Tibial nerve (tissue), 4 donors: ENCODE data around the gene SNAPC3. TPM values are rescaled to one million over a fixed set of nuclear protein-coding genes. Genes with fewer than 3 reads are reported as not detected.
"Not testable (repeated sequence)": the region's sequence is repeated elsewhere in the genome, so short reads cannot be mapped to it uniquely, and the experiment has no call there.

ENCODE experiments used
- DNase-seq, 2 donors: peaks; one replicate each; pipeline ENCODE4 v3.0.0-alpha.2; 2019; ENCODE audit warnings: low spot score in 2 of 2
- H3K27ac ChIP-seq, 4 donors: fragments of 200-600 bp; sonication (generic) in 3 of 4; one replicate each; pipeline ENCODE4 v1.5.1; 2017 to 2019; ENCODE audit warnings: mild to moderate bottlenecking in 1 of 4
- H3K27me3 ChIP-seq, 2 donors: fragments of 200-600 bp; sonication (generic) in 1 of 2; one replicate each; pipeline versions ENCODE4 v1.5.1 to v1.6.0; 2017 to 2019
- H3K36me3 ChIP-seq, 3 donors: fragments of 200-600 bp; sonication (generic); one replicate each; pipeline ENCODE4 v1.5.1; 2018 to 2019
- H3K4me1 ChIP-seq, 4 donors: fragments of 200-600 bp; sonication (generic) in 3 of 4; one replicate each; pipeline ENCODE4 v1.5.1; 2017 to 2019
- H3K4me3 ChIP-seq, 4 donors: fragments of 200-600 bp; sonication (generic) in 3 of 4; one replicate each; pipeline ENCODE4 v1.5.1; 2017 to 2019; ENCODE audit warnings: mild to moderate bottlenecking in 1 of 4, moderate library complexity in 1 of 4
- H3K9me3 ChIP-seq, 4 donors: fragments of 200-600 bp; sonication (generic) in 3 of 4; one replicate each; pipeline ENCODE4 v1.5.1; 2017 to 2019
- EP300 ChIP-seq, 2 donors: sonication (generic); formaldehyde crosslinking; IDR thresholded peaks; one replicate each; pipeline ENCODE4 v1.6.1; 2017; ENCODE audit warnings: antibody characterized with exemption in 2 of 2, mild to moderate bottlenecking in 1 of 2
- POLR2A ChIP-seq, 2 donors: fragments of 450-650 bp; IDR thresholded peaks; one replicate each; pipeline ENCODE4 v1.6.1; 2017; ENCODE audit warnings: antibody characterized with exemption in 2 of 2, mild to moderate bottlenecking in 2 of 2, moderate library complexity in 2 of 2
- WGBS, 2 donors: methylation state at CpG; one replicate each; pipeline ENCODE4 v1.1.5; 2018; 5-methylcytosine and 5-hydroxymethylcytosine counted together
- total RNA-seq, 4 donors: library from RNA; depleted of rRNA; stranded (reverse); fragments of >200 nt; gene quantifications; one replicate each; pipeline ENCODE4 v1.1.0, GENCODE V29; 2016
- TF ChIP-seq, protein P1 (sequence below), 5 experiments: fragments of 200-600 bp in 3 of 5; fragments of 450-650 bp in 2 of 5; sonication (generic) in 3 of 5; IDR thresholded peaks; one replicate each; pipeline ENCODE4 v1.5.1; 2016 to 2019; ENCODE audit warnings: antibody characterized with exemption in 5 of 5, mild to moderate bottlenecking in 3 of 5, moderate library complexity in 2 of 5

SNAPC3 gene
- total RNA-seq, 4 donors from 2014 or later, result 28.8 to 42.3 (median 29.7) TPM

GRCh38 chr9:15420796-15421195, 1.9 kb upstream of the SNAPC3 start:
- DNase-seq, result no peak
- no peaks in the 10 kb centered on the region for H3K27me3 ChIP-seq
- no peaks in the 10 kb centered on the region for H3K9me3 ChIP-seq
- H3K27ac ChIP-seq, result no peak overlapping the region
- TF ChIP-seq, protein P1, sequence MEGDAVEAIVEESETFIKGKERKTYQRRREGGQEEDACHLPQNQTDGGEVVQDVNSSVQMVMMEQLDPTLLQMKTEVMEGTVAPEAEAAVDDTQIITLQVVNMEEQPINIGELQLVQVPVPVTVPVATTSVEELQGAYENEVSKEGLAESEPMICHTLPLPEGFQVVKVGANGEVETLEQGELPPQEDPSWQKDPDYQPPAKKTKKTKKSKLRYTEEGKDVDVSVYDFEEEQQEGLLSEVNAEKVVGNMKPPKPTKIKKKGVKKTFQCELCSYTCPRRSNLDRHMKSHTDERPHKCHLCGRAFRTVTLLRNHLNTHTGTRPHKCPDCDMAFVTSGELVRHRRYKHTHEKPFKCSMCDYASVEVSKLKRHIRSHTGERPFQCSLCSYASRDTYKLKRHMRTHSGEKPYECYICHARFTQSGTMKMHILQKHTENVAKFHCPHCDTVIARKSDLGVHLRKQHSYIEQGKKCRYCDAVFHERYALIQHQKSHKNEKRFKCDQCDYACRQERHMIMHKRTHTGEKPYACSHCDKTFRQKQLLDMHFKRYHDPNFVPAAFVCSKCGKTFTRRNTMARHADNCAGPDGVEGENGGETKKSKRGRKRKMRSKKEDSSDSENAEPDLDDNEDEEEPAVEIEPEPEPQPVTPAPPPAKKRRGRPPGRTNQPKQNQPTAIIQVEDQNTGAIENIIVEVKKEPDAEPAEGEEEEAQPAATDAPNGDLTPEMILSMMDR (IDR thresholded peaks at IDR 0.05), result no peak
- no peak for TF ChIP-seq POLR2A (IDR thresholded peaks at IDR 0.05)
- no peak for TF ChIP-seq EP300 (IDR thresholded peaks at IDR 0.05)
- H3K4me3 ChIP-seq, result no peak overlapping the region
- H3K36me3 ChIP-seq, result peaks cover 0 to 12% (median 0%) of the 10 kb centered on the region in 3 donors
- peaks cover 0 to 28% (median 13%) of the 10 kb centered on the region in 4 donors for H3K4me1 ChIP-seq
- 52 to 83% methylated on average over 5 of the region's 5 CpGs for WGBS, 2 donors

DNA sequence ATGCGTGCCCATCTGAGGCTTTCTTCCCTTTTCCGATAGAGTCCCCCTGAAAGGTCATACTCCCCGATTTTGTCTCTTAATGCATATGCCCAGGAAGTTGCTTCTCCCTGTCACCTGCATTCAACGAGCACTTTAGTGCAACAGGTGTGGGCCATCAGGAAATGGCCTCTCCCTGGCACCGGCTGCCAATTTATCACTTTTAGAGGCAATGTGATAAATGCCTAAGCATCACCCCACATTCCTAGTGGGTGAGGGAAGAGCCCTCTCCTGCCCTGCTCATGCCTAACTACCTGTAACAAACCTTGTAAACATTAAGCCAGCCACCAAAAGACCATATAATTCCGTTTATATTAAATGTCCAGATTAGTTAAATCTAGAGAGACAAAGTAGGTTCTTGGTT, 1.1 kb upstream of the SNAPC3 start:
- Histone ChIP-seq H3K4me3 (no peak overlapping the region), H3K27ac (peak overlapping the region in 1 of 4 donors; percentile 88), H3K9me3 (no peaks in the 10 kb centered on the region), H3K27me3 (no peaks in the 10 kb centered on the region), H3K4me1 (peaks cover 0 to 34% (median 13%) of the 10 kb centered on the region in 4 donors), H3K36me3 (peaks cover 0 to 16% (median 0%) of the 10 kb centered on the region in 3 donors)
- TF ChIP-seq POLR2A (IDR thresholded peaks at IDR 0.05) (no peak), EP300 (IDR thresholded peaks at IDR 0.05) (no peak)
- TF ChIP-seq, protein P1 (IDR thresholded peaks at IDR 0.05), result no peak
- WGBS, 2 donors, result 87 to 89% methylated on average over 6 of the region's 6 CpGs
- DNase-seq, result no peak

- peaks cover 0 to 16% (median 0%) of the 10 kb centered on the region in 3 donors for H3K36me3 ChIP-seq
- peak overlapping the region; percentile 74 to 95 (median 76) for H3K4me3 ChIP-seq
- H3K9me3 ChIP-seq, result no peaks in the 10 kb centered on the region
- peaks cover 0 to 36% (median 13%) of the 10 kb centered on the region in 4 donors for H3K4me1 ChIP-seq
- no peak for TF ChIP-seq POLR2A (IDR thresholded peaks at IDR 0.05)
- TF ChIP-seq, protein P1 (IDR thresholded peaks at IDR 0.05), result no peak
- no peak for TF ChIP-seq EP300 (IDR thresholded peaks at IDR 0.05)
- no peak for DNase-seq
- WGBS, 2 donors, result 46 to 50% methylated on average over 9 of the region's 9 CpGs
- H3K27ac ChIP-seq, result peak overlapping the region; percentile 85 to 96 (median 90)
- H3K27me3 ChIP-seq, result no peaks in the 10 kb centered on the region
Observed at GRCh38 chr9:15421990-15422371, 695 bp upstream of the SNAPC3 start.

DNA sequence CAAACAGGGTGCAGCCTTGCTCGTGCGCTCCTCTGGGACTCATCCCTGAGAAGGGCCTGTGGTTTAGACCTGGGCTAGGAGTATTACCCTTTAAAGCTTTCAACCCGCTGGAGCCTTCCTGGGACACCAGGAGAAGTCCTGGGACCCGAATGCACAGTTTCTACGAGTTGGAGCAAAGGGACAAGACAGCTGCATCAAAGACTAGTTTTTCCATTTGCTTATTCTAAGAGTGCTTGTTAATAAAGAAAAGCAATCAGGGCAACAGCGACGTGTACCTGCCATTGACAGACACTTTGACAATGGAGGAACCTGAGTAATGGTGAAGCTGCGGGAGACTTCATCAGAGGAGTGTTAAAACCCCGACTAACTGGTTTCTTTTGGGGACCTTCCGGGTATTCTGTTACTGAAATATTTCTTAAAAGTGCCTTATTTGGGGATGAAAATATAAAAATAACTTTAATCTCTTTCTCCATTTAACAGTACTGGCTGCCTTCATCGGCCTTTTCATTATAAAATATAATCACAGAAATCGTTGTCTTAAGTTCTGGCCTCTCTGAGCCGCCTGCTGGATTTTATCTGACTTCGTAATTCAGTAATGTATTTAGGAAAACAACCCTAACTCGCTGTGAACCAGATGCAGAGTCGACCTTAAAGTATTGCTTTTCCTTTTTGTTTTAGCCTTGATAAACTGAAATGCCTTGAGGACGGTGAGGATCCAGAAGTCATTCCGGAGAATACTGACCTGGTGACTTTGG, 732 bp downstream of the SNAPC3 start:
- TF ChIP-seq EP300 (IDR thresholded peaks at IDR 0.05) (no peak), POLR2A (IDR thresholded peaks at IDR 0.05) (no peak)
- TF ChIP-seq, protein P1 (IDR thresholded peaks at IDR 0.05), result no peak
- peak overlapping the region; percentile 85 to 96 (median 90) for H3K27ac ChIP-seq

DNA sequence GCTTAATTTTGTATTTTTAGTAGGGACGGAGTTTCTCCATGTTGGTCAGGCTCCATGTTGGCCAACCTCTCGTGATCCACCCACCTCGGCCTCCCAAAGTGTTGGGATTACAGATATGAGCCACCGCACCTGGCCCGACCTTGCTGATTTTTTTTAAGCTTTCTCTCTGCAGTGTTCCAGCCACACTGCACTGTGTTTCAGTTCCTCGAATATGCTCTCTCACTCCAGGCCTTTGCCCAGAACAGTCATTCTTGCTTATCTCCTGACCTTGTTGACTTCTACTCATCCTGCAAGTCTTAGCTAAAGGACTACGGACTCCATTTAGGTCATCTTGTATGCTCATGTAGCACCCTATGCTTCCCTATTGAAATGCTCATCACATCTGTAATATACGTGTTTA, 3.3 kb downstream of the SNAPC3 start:
- no peak for DNase-seq
- 91 to 94% methylated on average over 8 of the region's 8 CpGs for WGBS, 2 donors
- Histone ChIP-seq H3K27me3 (no peaks in the 10 kb centered on the region), H3K9me3 (no peaks in the 10 kb centered on the region), H3K36me3 (peaks cover 0 to 22% (median 0%) of the 10 kb centered on the region in 3 donors), H3K4me3 (no peak overlapping the region), H3K27ac (no peak overlapping the region), H3K4me1 (peaks cover 0 to 55% (median 16%) of the 10 kb centered on the region in 4 donors)
- TF ChIP-seq POLR2A (IDR thresholded peaks at IDR 0.05) (no peak), EP300 (IDR thresholded peaks at IDR 0.05) (no peak)
- TF ChIP-seq, protein P1 (IDR thresholded peaks at IDR 0.05), result no peak

More for the DNA sequence above, 732 bp downstream of the SNAPC3 start:
- 2% methylated on average over 17 to 18 of the region's 18 CpGs for WGBS, 2 donors
- Histone ChIP-seq H3K4me3 (peak overlapping the region; percentile 74 to 95 (median 76)), H3K27me3 (no peaks in the 10 kb centered on the region), H3K36me3 (peaks cover 0 to 22% (median 0%) of the 10 kb centered on the region in 3 donors), H3K4me1 (peaks cover 0 to 45% (median 16%) of the 10 kb centered on the region in 4 donors), H3K9me3 (no peaks in the 10 kb centered on the region)
- DNase-seq, result no peak

- WGBS, 2 donors, result 88 to 91% methylated on average over 7 of the region's 7 CpGs
- H3K4me3 ChIP-seq, result not testable (repeated sequence)
Observed at GRCh38 chr9:15427702-15428101, 5.0 kb downstream of the SNAPC3 start.

More at GRCh38 chr9:15427702-15428101, 5.0 kb downstream of the SNAPC3 start:
- Histone ChIP-seq H3K4me1 (peaks cover 0 to 56% (median 19%) of the 10 kb centered on the region in 4 donors), H3K36me3 (peaks cover 0 to 22% (median 0%) of the 10 kb centered on the region in 3 donors)
- H3K9me3 ChIP-seq, H3K27ac ChIP-seq, DNase-seq, H3K27me3 ChIP-seq: not testable (repeated sequence)
